ENCODE measurements around the gene PACRG.

PACRG gene

DNA sequence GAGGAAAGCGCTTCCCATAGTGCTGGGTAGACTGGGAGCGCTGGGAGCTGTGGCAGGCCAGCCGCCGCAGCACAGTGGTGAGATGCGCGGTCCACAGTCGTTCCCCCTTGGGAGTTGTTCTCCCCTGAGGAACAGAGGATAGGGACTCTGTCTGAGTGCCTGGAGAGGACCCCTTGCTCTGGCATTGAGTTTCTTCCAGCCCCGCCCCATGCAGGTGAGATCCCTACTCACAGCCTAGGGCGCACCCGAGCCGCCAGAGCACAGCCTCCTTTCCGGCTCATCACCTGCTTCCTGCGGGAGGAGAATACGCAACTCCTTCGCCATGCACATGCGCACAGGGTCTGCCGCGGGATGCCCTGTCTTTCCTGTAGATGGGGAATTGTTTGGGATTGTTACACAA lies 140.6 kb downstream of the PACRG start:
- DNase-seq: no peak

DNA sequence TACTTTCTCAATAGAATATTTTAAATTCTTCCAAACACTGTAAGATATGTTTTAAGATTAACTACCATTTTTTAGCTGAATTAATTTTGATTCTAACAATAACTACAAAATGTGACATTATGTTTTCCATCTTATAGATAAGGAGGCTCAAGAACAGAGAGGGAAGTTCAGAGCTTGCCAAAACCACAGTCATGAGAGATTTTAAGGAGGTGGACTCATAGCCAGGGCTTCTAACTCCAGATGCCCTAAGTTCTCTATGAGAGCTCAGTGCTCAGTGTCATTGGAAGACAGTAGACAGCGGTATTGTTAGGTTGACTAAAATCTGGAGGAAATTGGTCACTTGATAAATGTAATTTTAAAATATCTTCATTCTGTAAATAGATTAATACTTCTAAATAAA lies 144.2 kb downstream of the PACRG start:
- no peak for DNase-seq

DNA sequence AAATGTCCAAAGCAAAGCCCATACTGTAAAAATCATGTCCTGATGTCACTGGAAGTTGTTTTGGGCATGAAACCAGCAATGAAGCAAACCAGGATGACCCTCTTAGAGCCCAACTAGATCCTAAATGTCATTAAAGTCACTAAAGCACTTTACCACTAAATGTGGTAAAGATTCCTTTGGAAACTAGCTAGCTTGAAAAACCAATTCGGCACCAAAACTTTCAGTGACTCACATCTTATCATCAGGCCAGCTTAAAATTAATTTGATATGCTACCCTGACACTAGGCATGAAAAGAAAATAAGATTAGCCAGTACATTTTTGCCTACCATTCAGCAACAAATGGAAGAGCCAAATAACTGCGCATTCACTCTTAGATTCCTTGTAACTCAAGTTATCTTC lies 145.8 kb downstream of the PACRG start:
- no peak for DNase-seq

DNA sequence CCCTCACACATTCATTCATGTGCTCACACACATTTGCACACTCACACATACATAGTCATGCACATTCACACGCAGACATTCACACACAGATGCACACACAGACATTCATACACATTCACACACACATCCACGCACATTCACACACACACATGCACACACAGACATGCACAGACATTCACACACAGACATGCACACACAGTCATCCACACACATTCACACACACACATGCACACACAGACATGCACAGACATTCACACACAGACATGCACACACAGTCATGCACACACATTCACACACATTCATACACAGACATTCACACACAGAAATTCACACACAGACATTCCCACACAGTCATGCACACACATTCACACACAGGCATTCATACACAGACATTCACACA lies 147.3 kb downstream of the PACRG start:
- no peak for DNase-seq

DNA sequence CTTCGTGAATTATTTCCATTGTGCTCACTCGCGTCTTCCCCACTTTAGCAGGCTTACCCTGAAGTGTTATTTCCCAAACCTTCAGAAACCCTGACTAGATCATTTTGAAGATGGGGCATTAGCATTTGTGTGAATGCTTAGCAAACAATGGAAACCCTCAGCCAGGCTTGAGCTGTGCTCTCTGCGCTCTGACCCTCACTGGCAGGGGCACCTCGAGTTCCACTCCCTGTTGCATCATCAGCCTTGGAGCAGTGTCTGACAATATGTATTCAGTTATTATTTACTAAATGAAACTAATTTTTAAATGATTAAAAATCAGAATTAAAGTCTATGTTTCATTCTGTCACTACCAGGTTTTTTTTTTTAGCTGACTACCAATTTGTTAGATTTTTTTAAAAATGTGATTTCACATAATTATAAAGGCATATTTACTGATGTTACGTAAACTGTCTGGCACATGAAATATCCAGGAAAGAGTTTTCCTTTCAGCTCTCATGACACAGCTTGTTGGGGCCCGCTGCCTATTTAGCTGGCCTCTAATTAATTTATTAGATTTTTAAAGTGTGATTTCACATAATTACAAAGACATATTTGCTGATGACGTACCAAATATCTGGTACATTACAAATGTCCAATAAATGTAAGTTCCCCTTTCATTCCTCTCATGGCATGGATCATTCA lies 155.2 kb downstream of the PACRG start:
- no peak for DNase-seq

DNA sequence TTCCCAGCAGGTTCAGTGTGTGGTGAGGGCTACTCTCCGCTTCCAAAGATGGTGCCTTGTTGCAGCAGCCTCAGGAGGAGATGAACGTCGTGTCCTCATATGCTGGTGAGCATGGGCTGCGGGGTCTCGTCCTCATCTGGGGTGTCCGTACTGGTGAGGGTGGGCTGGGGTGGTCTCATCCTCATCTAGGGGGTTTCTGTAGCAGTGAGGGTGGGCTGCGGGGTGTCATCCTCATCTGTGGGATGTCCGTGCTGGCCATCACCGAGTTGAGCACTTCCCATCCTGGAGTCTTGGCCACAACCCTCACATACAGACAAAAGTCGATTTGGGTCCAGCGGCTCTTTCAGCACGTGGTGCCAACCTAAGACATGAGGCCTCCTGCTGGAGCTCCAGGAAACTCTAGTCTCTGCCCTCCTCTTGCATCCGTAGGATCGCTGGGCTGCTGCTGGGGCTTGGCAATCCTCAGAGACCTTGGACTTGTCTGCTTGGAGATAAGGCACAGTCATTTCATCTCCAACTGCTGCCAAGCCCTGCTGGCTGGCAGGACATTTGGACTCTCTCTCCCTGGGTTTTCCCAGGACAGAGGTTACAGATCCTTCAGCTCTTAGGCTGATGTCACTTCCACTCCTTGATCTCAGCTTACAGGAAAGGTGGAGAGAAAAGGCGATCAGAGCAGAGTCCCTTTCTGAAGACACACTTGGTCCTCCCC lies 160.4 kb downstream of the PACRG start:
- no peak for DNase-seq

DNA sequence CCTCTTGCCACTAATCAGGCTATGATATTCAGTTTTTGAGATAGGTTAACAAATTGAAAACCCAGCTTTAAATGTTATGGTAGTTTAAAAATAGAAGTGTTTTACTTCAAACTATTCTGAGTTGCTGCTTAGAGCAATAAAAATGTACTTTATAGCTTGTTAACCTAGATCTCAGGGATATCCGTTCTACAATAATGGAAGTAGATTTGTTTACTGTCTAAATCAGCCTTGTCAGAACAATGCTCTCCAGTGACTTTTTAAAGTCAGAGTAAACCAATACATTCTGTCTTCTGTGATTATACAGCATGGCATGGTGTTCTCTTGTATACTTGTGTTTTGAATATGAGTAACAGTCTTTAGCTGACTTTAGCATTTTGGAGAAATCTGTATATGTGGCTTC lies 161.5 kb downstream of the PACRG start:
- DNase-seq: no peak

DNA sequence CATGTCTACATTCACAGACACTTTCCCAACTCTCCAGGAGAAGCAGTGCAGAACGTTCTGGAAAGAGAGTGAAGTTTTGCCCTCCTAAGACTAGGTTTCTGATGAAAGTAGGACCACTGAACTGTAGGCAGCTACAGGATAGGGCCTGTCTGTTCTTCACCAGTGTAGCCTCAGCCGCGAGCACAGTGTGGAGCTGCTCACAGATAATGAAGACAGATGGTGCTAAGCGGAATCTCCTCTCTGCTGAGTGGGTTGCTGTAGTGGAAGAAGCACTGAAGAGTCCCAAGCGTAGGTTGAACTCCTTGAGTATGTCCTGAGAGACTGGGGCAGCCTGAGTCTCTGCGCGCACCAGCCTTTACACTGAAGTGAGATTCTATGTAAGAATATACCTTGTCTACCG lies 170.2 kb downstream of the PACRG start:
- DNase-seq: no peak

DNA sequence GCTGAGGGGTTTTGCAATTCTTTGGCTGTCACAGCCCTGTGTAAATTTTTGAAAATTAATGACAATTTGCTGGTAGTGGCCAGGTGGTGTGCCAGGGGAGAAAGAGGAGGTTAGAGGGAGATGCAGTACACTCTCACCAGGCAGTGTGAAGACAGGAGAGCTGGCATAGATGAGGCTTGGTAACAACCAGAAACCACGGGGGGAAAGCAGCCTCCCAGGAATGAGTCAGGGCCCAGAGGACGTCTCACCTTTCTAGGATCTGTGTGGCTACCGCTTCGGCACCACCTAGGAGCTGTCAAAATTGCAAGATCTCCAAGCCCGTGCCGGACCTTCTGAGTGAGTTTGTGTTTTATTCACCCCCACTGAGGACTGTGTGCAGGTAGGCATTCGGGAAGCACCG lies 171.4 kb downstream of the PACRG start:
- no peak for DNase-seq

DNA sequence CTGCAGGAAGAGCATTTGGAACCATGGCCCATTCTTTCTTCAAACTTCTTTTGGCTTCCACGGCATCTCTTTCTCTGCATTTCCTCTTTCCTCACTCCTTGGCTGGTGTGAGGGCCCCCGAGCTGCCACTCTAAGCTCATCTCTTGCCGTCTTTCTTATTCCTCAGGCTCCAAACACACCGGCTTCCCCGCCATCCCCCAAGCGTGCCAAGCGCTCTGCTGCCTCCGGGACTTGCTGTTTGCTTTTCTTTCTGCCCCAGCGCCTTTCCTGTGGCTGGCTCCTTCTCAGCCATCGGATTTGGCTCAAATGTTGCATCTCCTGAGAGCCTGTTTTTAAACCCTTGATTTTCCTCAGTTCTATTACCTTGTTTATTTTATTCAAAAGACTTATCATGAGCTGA lies 172.7 kb downstream of the PACRG start:
- DNase-seq: no peak

DNA sequence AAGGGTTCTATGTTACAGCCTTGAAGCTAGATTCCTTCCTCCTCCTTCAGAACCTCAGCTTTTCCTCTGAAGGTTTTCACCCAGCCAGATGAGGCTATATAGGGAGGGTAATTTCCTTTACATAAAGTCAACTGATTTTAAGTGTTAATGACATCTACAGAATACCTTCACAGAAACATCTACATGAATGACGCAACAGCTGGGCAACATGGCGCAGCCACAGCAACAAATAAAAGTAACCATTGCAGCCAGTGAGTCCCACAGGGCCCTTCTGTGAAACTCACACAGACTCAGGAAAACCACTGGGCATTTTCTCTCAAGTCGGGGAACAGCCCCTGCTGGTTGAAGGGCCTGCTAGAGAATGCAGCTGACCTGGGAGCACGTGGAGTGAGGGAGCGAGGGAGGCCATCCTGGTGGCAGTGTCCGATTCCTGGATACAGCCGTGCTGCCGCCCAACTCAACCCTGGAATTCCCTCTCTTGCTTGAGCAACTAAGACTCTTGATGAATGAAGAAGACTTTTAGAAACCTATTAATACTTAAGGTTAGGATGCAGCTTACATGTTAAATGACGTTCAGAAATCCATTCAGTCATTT lies 176.4 kb downstream of the PACRG start:
- no peak for DNase-seq

DNA sequence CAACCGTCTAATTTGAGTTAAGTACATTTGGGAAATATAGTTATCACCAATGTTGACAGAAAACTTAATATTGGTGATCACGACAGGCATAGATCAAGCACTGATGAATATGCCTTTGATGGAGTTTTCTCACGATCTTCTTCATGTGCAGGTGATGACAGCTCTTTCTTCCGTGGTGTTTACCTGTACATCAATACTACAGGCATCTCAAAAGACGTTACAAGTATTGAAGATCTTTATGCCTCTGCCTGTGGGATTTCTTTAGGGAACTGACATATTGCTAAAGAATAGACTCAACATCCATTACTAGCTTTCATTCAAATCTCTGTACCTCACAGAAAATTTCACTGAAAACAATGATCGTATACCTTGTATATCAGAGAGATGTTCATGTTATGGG lies 178.7 kb downstream of the PACRG start:
- no peak for DNase-seq

DNA sequence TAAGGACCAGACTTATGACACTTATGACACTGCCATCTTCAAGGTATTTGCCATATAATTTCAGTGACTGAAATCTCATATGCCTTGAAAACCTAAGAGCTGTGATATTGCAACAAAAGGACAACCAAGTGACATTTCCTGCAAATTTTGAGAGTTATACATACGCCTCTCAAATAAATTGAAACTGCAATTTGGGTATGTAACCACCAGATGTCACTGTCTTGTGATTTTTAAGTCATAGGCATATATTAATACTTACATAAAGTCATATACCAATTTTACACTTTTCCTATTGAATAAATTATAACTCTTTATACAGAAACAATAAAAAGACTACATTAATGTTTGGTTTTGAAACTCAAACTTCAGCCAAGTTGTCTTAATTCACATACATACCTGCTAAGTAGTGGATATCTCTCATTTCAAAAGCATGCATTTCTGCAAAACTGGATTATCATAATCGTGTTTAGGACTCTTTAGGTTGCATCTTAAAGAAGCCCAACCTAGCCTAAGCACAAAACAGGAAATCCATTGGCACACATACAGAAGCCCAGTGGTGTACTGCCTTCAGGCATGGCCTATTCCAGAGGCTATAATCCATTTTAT lies 180.2 kb downstream of the PACRG start:
- DNase-seq: no peak

DNA sequence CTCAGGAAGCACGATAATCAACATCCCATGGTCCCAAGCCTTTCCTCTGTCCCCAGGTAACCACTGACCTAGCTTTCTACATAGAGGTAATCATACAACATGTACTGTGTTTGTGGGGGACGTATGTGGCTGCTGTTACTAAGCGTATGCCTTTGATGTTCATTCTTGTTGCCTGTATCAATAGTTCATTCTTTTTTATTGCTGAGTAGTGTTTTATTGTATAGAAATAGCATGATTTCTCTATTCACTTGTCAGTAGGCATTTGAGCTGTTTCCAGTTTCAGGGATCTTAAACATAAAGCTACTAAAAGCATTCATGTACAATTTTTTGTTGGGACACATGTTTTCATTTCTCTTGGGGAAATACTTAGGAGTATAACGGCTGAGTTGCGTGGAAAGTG lies 185.4 kb downstream of the PACRG start:
- no peak for DNase-seq

DNA sequence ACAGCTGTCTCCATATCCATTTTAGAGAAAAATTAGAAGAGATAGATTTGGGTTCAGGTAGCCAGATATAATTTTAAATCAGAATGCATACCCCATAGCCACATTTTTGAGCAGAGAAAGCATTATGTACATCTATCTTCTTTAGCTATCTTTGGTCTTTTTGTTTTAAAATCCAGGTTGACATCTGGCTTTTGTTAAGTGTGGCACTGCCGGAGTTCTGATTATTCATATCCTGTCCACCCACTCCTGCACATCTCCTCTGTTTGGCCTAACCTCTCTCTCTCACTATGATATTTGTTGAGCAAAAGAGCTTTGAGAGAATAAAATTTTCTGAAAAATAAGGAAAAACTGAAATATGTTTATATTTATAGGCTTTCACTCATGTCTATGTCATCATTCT lies 189.7 kb downstream of the PACRG start:
- DNase-seq: no peak

DNA sequence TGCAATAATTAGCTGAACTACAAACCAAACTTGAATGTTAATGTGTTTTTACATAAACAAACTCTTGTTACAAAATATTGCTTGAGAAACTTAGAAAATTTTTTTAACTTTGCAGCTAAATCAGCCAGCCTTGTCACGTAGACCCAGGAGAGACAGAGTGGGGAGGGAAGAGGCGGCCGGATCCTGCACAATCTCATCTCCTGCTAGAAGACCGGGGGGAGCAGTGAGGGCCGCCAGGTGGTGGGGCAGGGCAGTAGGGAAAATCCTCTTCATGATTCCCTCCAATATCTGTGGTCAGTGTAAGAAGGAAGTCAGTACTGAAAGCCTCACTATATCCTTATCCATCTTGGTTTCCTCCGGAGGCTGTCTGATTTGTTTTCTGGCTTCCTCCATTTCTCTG lies 193.3 kb downstream of the PACRG start:
- no peak for DNase-seq

DNA sequence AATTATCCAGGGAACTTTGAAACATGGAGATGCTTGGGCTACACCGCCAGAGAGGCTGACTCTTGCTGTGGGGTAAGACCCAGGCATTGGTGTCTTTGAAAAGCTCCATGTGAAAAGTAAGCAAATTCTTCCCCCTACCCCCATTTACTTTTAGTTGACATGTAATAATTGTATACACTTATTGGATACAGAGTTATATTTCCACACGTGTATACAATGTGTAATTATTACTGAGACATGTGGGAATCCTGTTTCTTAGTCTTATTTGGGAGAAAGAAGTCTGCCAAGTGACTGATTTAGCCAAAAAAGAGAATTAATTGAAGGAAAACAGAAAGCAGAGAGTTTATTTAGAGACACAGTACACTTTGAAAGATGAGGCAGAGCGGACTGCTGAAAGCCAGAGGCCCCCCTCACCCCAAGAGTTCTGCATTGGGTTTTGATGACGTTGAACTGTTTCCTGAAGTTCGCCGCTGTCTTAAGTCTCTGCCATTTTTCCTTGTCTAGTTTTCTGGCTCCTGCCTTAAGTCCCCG lies 193.8 kb downstream of the PACRG start:
- no peak for DNase-seq

DNA sequence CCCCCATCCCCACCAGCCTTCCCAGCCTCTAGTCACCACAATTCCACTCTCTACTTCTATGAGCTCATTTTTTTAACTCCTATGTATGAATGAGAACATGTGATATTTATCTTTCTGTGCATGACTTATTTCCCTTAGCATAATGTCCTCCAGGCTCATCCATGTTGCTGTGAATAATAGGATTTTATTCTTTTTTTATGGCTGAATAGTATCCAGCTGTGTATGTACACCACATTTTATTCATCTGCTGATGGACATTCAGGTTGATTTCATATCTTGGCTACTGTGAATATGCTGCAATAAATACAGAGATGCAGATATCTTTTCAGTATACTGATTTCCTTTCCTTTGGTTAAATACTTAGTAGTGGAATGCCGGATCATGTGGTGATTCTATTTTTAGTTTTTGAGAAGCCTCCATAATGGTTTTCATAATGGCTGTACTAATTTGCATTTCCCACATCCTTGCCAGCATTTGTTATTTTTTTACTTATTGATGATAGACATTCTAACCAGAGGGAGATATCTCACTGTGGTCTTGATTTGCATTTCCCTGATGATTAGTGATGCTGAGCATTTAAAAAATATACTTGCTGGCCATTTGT lies 194.9 kb downstream of the PACRG start:
- DNase-seq: no peak

DNA sequence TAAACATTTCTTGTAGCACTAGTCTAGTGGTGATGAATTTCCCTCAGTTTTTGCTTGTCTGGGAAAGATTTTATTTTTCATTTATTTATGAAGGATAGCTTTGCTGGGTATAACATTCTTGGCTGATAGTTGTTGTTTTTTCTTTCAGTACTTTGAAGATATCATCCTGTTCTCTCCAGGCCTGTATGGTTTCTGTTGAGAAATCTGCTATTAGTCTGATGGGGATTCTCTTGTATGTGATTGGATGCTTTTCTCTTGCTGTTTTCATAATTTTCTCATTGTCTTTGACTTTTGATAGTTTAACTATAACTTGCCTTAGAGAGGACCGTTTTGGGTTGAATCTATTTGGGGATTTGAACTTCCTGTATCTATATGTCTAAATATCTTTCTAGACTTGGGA lies 207.1 kb downstream of the PACRG start:
- no peak for DNase-seq

DNA sequence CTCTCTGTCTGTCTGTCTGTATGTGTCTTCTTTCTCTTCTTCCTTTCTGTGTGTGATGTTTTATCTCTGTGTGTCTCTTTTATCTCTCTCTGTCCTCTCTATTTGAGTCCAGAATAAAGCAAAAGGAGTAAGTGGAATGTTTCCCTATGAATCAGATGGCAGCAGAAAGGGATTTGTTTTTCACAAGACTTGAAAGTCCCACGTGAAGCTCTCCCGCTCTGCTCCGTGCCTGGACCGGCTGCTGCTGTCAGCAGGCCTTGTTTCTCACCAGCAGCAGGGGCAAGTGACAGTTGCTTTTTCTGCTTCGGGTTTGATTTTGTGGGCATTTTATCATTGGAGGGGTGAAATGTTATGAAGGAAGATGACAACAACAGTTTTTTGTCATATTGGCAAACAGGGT lies 212.7 kb downstream of the PACRG start:
- DNase-seq: no peak

DNA sequence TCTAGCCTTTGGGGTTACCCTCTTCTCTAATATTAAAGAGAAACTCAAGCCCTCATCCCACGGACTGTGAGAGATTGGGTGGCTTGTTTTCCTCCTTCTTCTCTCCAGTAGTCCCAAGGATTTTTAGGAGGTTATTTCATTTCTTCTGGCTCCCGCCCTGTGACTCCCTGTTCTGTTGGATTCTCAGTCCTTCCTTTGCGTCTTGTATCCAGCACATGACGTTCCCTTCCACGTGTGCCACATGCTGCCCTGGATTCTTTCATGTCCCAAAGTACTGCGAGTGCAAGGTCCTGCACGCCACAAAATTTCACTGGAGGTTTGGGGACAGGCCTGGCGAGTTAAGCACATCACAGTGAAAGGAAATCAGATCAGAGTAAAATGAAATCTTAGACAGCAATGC lies 213.4 kb downstream of the PACRG start:
- DNase-seq: no peak

DNA sequence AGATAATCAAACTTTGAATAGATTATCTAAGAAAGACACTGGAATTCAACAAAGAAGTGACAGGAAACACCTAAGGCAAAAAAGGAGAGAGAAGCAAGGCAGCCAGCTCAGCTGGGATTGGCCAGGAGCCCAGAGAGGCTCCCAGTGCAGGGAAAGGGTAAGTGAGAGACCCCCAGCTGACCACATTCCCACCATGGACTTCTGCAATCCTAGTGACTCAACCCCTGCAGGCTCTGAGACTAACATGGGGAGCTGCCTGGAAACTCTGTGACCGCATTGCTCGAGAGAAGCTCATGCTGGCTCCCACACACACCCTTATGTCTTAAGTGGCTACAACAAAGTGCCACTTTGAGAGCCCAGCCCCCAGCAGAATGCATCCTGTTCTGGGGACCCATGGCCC lies 215.1 kb downstream of the PACRG start:
- no peak for DNase-seq

DNA sequence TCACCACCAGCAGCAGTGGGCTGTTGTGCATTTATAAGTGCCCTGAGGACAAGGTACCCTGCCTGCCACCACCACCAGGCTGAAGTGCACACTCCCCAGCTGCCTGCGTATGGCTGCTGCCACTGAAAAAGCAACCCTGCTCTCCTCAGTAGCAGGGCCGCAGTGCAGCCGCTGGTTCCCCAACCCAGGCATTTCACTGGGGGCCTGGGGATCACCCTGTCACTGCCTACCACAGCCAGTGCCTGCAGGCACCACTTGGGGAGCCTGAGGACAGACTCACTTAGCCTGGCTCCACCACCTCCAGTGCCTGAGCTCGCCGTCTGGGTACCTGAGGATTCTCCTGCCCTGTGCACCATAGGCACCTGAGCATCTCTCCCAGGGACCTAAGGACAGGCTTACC lies 215.6 kb downstream of the PACRG start:
- DNase-seq: no peak

Data from GF-D8 (cell line).